ENCODE results near the gene CYP26B1.

GRCh38 chr2:72131371-72131891 lies 16.2 kb downstream of the CYP26B1 start:
- TF ChIP-seq CTCF (conservative IDR thresholded peaks at IDR 0.05; ENCODE audit: low read length) (no peak), EZH2phosphoT487 (IDR thresholded peaks at IDR 0.05; ENCODE audit: borderline replicate concordance, low read depth, low read length) (no peak)

Data from OCI-LY7 (cell line).